Activated naive CD4-positive, alpha-beta T cell treated with anti-CD3 and anti-CD28 coated beads, Interleukin-2, amount 10 ng/mL, durations not matched to agents 7 days and 5 days (primary cell): ENCODE results near the gene KDF1.

ENCODE experiments used
- CTCF ChIA-PET: fragments of 350-600 bp; sonication (Branson Sonifier 250); formaldehyde crosslinking; loops from one replicate; lab custom pipeline; 2021; ENCODE audit warnings: antibody characterized with exemption; lab: Charles Lee
- DNase-seq: peaks from one replicate; pipeline ENCODE4 v3.0.0-alpha.2; 2020
- H3K27ac Mint-ChIP-seq: one replicate; pipeline ENCODE4 v1.8.0; 2021; ENCODE audit warnings: mild to moderate bottlenecking, moderate library complexity, mixed read lengths
- H3K27me3 Mint-ChIP-seq: one replicate; pipeline ENCODE4 v1.8.0; 2021; ENCODE audit warnings: mild to moderate bottlenecking, mixed read lengths
- H3K36me3 Mint-ChIP-seq: one replicate; pipeline ENCODE4 v1.8.0; 2021; ENCODE audit warnings: mixed read lengths
- H3K4me1 Mint-ChIP-seq: one replicate; pipeline ENCODE4 v1.8.0; 2021; ENCODE audit warnings: mixed read lengths
- H3K4me3 Mint-ChIP-seq: one replicate; pipeline ENCODE4 v1.8.0; 2021; ENCODE audit warnings: mild to moderate bottlenecking, moderate library complexity, mixed read lengths
- H3K9me3 Mint-ChIP-seq: one replicate; pipeline ENCODE4 v1.8.0; 2021; ENCODE audit warnings: mixed read lengths

The KDF1 gene

GRCh38 chr1:26983863-26984262 lies 23.6 kb upstream of the KDF1 start:
- Mint-ChIP-seq H3K36me3 (no peaks in the 10 kb centered on the region), H3K4me3 (no peak overlapping the region), H3K27ac (no peak overlapping the region), H3K9me3 (no peaks in the 10 kb centered on the region), H3K4me1 (no peaks in the 10 kb centered on the region), H3K27me3 (peaks cover 67% of the 10 kb centered on the region)
- CTCF ChIA-PET = no interaction called here
- no peak for DNase-seq

GRCh38 chr1:26981146-26981846 lies 21.0 kb upstream of the KDF1 start:
- CTCF ChIA-PET = interaction anchor here (0.6 to 1.7 kb wide), 2 partner anchors 14 to 16 kb away, joined by 3 to 7 read pairs; no protein-coding TSS in a partner anchor
- peaks cover 43% of the 10 kb centered on the region for H3K27me3 Mint-ChIP-seq
- H3K9me3 Mint-ChIP-seq = no peaks in the 10 kb centered on the region
- no peak overlapping the region for H3K4me3 Mint-ChIP-seq
- no peak for DNase-seq
- no peaks in the 10 kb centered on the region for H3K4me1 Mint-ChIP-seq
- no peak overlapping the region for H3K27ac Mint-ChIP-seq
- no peaks in the 10 kb centered on the region for H3K36me3 Mint-ChIP-seq

- Mint-ChIP-seq H3K27ac (no peak overlapping the region), H3K4me1 (no peaks in the 10 kb centered on the region), H3K27me3 (peaks cover 33% of the 10 kb centered on the region), H3K4me3 (no peak overlapping the region), H3K36me3 (no peaks in the 10 kb centered on the region), H3K9me3 (no peaks in the 10 kb centered on the region)
- no peak for DNase-seq
- CTCF ChIA-PET = no interaction called here
These were observed 18.6 kb upstream of the KDF1 start for GRCh38 chr1:26978901-26979300.

- Mint-ChIP-seq H3K36me3 (no peaks in the 10 kb centered on the region), H3K27ac (no peak overlapping the region), H3K27me3 (peaks cover 37% of the 10 kb centered on the region), H3K9me3 (no peaks in the 10 kb centered on the region), H3K4me1 (peaks cover 7% of the 10 kb centered on the region), H3K4me3 (no peak overlapping the region)
- no peak for DNase-seq
- CTCF ChIA-PET = no interaction called here
These were observed 16.6 kb upstream of the KDF1 start for GRCh38 chr1:26976621-26977510.

GRCh38 chr1:26972821-26973220 lies 12.6 kb upstream of the KDF1 start:
- CTCF ChIA-PET = no interaction called here
- no peak overlapping the region for H3K4me3 Mint-ChIP-seq
- peaks cover 35% of the 10 kb centered on the region for H3K27me3 Mint-ChIP-seq
- no peak overlapping the region for H3K27ac Mint-ChIP-seq
- no peaks in the 10 kb centered on the region for H3K9me3 Mint-ChIP-seq
- H3K36me3 Mint-ChIP-seq = no peaks in the 10 kb centered on the region
- no peak for DNase-seq
- peaks cover 7% of the 10 kb centered on the region for H3K4me1 Mint-ChIP-seq

GRCh38 chr1:26972390-26972789 lies 12.1 kb upstream of the KDF1 start:
- peaks cover 7% of the 10 kb centered on the region for H3K4me1 Mint-ChIP-seq
- CTCF ChIA-PET = interaction anchor here (1.0 kb wide), 1 partner anchor 25 kb away, joined by 3 read pairs; no protein-coding TSS in a partner anchor
- no peak overlapping the region for H3K27ac Mint-ChIP-seq

GRCh38 chr1:26971590-26971989 lies 11.3 kb upstream of the KDF1 start:
- H3K27ac Mint-ChIP-seq = no peak overlapping the region
- H3K4me1 Mint-ChIP-seq = peaks cover 7% of the 10 kb centered on the region
- DNase-seq = no peak
- no peak overlapping the region for H3K4me3 Mint-ChIP-seq
- H3K9me3 Mint-ChIP-seq = no peaks in the 10 kb centered on the region
- no peaks in the 10 kb centered on the region for H3K36me3 Mint-ChIP-seq
- peaks cover 41% of the 10 kb centered on the region for H3K27me3 Mint-ChIP-seq
- CTCF ChIA-PET = interaction anchor here (1.0 kb wide), 1 partner anchor 25 kb away, joined by 3 read pairs; no protein-coding TSS in a partner anchor

More at GRCh38 chr1:26972390-26972789, 12.1 kb upstream of the KDF1 start:
- peaks cover 35% of the 10 kb centered on the region for H3K27me3 Mint-ChIP-seq
- no peak for DNase-seq
- no peaks in the 10 kb centered on the region for H3K9me3 Mint-ChIP-seq
- no peaks in the 10 kb centered on the region for H3K36me3 Mint-ChIP-seq
- H3K4me3 Mint-ChIP-seq = no peak overlapping the region

- Mint-ChIP-seq H3K27me3 (peaks cover 48% of the 10 kb centered on the region), H3K27ac (no peak overlapping the region), H3K4me3 (no peak overlapping the region), H3K36me3 (no peaks in the 10 kb centered on the region), H3K4me1 (peaks cover 7% of the 10 kb centered on the region), H3K9me3 (no peaks in the 10 kb centered on the region)
- CTCF ChIA-PET = no interaction called here
- DNase-seq = no peak
These were observed 10.5 kb upstream of the KDF1 start for GRCh38 chr1:26970810-26971209.

- CTCF ChIA-PET = interaction anchor here (0.8 kb wide), 1 partner anchor 71 kb away, joined by 3 read pairs; no protein-coding TSS in a partner anchor
- H3K4me1 Mint-ChIP-seq = peaks cover 2% of the 10 kb centered on the region
- no peaks in the 10 kb centered on the region for H3K36me3 Mint-ChIP-seq
- H3K4me3 Mint-ChIP-seq = no peak overlapping the region
- H3K27ac Mint-ChIP-seq = no peak overlapping the region
- DNase-seq = no peak
- H3K9me3 Mint-ChIP-seq = no peaks in the 10 kb centered on the region
- H3K27me3 Mint-ChIP-seq = peaks cover 66% of the 10 kb centered on the region
These were observed 5.4 kb upstream of the KDF1 start for GRCh38 chr1:26965628-26966027.

GRCh38 chr1:26965213-26965612 lies 4.9 kb upstream of the KDF1 start:
- Mint-ChIP-seq H3K4me1 (peaks cover 5% of the 10 kb centered on the region), H3K36me3 (no peaks in the 10 kb centered on the region), H3K9me3 (no peaks in the 10 kb centered on the region), H3K4me3 (no peak overlapping the region), H3K27me3 (peaks cover 66% of the 10 kb centered on the region), H3K27ac (no peak overlapping the region)
- CTCF ChIA-PET = no interaction called here
- DNase-seq = no peak

GRCh38 chr1:26961826-26962225 lies 1.6 kb upstream of the KDF1 start:
- no peak overlapping the region for H3K4me3 Mint-ChIP-seq
- peaks cover 78% of the 10 kb centered on the region for H3K27me3 Mint-ChIP-seq

GRCh38 chr1:26960625-26960966 lies 328 bp upstream of the KDF1 start:
- CTCF ChIA-PET = interaction anchor here (0.9 kb wide), 1 partner anchor 9 kb away, joined by 3 read pairs; no protein-coding TSS in a partner anchor
- Mint-ChIP-seq H3K4me1 (peaks cover 13% of the 10 kb centered on the region), H3K9me3 (peaks cover 3% of the 10 kb centered on the region), H3K27me3 (peaks cover 71% of the 10 kb centered on the region), H3K4me3 (peak overlapping the region; percentile 74), H3K27ac (no peak overlapping the region), H3K36me3 (no peaks in the 10 kb centered on the region)
- DNase-seq = no peak

More at GRCh38 chr1:26961826-26962225, 1.6 kb upstream of the KDF1 start:
- Mint-ChIP-seq H3K27ac (no peak overlapping the region), H3K36me3 (no peaks in the 10 kb centered on the region), H3K9me3 (no peaks in the 10 kb centered on the region), H3K4me1 (peaks cover 13% of the 10 kb centered on the region)
- DNase-seq = no peak
- CTCF ChIA-PET = no interaction called here

GRCh38 chr1:26959270-26959669 lies 998 bp downstream of the KDF1 start:
- DNase-seq = no peak
- Mint-ChIP-seq H3K27me3 (peaks cover 72% of the 10 kb centered on the region), H3K4me1 (peaks cover 13% of the 10 kb centered on the region), H3K36me3 (no peaks in the 10 kb centered on the region), H3K4me3 (peak overlapping the region; percentile 59), H3K9me3 (peaks cover 3% of the 10 kb centered on the region), H3K27ac (no peak overlapping the region)
- CTCF ChIA-PET = no interaction called here

GRCh38 chr1:26957306-26957705 lies 3.0 kb downstream of the KDF1 start:
- peaks cover 13% of the 10 kb centered on the region for H3K4me1 Mint-ChIP-seq
- CTCF ChIA-PET = interaction anchor here (0.6 to 1.6 kb wide), 3 partner anchors 10 to 276 kb away, joined by 3 to 4 read pairs (median 3); no protein-coding TSS in a partner anchor
- no peak overlapping the region for H3K4me3 Mint-ChIP-seq
- H3K27ac Mint-ChIP-seq = no peak overlapping the region
- H3K27me3 Mint-ChIP-seq = peaks cover 59% of the 10 kb centered on the region
- no peaks in the 10 kb centered on the region for H3K36me3 Mint-ChIP-seq
- no peak for DNase-seq
- peaks cover 3% of the 10 kb centered on the region for H3K9me3 Mint-ChIP-seq
